ENCODE measurements around the gene GPR87. TPM values are rescaled to one million over a fixed set of nuclear protein-coding genes. Genes with fewer than 3 reads are reported as not detected.
A peak's percentile ranks its signal among the peaks of the same experiment; 100 is the strongest.

The GPR87 gene, protein sequence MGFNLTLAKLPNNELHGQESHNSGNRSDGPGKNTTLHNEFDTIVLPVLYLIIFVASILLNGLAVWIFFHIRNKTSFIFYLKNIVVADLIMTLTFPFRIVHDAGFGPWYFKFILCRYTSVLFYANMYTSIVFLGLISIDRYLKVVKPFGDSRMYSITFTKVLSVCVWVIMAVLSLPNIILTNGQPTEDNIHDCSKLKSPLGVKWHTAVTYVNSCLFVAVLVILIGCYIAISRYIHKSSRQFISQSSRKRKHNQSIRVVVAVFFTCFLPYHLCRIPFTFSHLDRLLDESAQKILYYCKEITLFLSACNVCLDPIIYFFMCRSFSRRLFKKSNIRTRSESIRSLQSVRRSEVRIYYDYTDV
- polyA plus RNA-seq = not detected

DNA sequence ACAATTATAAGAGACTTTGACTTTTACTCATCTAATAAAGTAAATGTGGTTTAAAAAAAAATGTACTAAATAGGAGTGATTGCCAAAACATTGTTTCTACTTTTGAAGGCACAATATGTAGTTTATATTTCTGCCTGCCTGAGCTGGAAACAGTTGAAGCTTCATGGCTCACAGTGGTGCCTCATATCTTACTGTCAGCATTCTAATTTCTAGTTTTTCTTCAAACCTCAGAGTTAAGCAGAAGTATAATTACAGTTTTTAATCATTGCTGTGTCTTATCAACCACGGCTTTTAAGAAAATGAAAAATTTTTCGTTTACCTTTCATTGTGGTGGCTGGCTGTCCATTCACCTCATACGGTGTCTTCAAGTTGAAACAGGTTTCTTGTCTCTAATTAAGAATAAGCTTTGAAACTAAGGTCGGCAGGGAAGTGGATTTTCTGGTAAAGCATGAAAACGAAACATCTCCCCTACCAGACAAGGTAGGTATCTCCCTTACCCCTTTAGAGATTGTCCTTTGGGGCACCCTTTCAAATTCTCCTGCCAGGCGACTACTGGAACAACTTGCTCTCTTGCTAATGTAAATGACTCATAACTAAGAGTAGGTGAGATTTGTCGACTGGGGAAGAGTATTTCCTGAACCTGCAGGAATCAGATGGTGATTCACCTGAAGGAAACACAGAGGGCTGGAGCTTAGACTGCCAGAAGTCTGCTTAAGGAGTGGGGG lies at the start of gene GPR87:
TSS of gene GPR87 (minus strand) at position 554 of the 725 bp plus-strand sequence. CDS start 16,720 bp downstream, outside the sequence.
- no peak for DNase-seq
- H3K27me3 Mint-ChIP-seq (ENCODE audit: low read depth in 3 of 3) = peaks cover 0 to 1% (median 0%) of the 10 kb centered on the region in 3 donors
- no peak within 1 kb of the TSS for H3K4me3 Mint-ChIP-seq
- H3K27ac Mint-ChIP-seq = no peak within 1 kb of the TSS
- H3K9me3 Mint-ChIP-seq = no peaks in the 10 kb centered on the region
- no peaks in the 10 kb centered on the region for H3K36me3 Mint-ChIP-seq
- H3K4me1 Mint-ChIP-seq = no peaks in the 10 kb centered on the region

DNA sequence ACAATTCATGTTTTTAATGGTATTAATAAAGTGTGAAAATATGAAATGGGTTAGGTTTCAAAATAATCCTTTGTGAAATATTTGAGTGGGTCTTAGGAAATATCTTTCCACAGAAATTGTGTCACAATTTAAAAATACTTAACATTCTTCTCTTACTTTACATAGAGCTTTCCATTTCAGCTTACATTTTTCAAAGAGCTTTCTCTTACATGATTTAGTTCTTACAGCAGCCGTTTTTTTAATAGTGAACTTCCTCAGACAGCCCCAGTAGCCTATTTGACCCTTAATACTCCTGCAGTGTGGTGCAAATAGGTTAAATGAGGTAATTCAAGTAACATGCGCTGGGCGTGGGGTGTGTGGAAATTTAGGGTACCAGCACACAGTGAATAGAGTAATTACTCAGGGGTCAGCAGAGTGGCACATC lies 46.1 kb upstream of the GPR87 start:
- DNase-seq = no peak

DNA sequence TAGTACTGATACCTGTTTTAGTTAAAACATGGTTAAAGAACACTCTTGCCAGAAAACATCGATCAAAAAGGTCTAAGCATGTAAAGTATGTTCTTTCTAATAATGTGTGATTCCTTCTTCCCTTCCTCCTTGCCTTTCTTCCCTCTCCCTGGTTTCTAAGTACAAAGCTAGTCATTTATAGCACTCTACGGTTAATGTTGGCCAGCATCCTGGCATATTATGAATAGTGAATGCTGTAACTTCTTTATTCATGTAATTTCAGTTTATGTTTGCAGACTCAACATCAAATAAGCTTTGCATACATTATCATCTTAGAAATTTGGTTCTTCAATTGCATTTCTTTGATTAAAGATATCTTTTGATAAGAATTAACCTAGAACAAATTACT lies 40.8 kb upstream of the GPR87 start:
- Mint-ChIP-seq H3K36me3 (no peaks in the 10 kb centered on the region), H3K4me1 (no peaks in the 10 kb centered on the region), H3K9me3 (no peaks in the 10 kb centered on the region), H3K4me3 (no peak overlapping the region), H3K27me3 (ENCODE audit: low read depth in 3 of 3) (peaks cover 0 to 4% (median 2%) of the 10 kb centered on the region in 3 donors), H3K27ac (peak overlapping the region in 1 of 6 donors; percentile 24)
- DNase-seq = no peak

More for the DNA sequence above, 46.1 kb upstream of the GPR87 start:
- Mint-ChIP-seq H3K4me3 (no peak overlapping the region), H3K4me1 (no peaks in the 10 kb centered on the region), H3K9me3 (no peaks in the 10 kb centered on the region), H3K27me3 (ENCODE audit: low read depth in 3 of 3) (peaks cover 0 to 4% (median 2%) of the 10 kb centered on the region in 3 donors), H3K36me3 (no peaks in the 10 kb centered on the region), H3K27ac (no peak overlapping the region)

DNA sequence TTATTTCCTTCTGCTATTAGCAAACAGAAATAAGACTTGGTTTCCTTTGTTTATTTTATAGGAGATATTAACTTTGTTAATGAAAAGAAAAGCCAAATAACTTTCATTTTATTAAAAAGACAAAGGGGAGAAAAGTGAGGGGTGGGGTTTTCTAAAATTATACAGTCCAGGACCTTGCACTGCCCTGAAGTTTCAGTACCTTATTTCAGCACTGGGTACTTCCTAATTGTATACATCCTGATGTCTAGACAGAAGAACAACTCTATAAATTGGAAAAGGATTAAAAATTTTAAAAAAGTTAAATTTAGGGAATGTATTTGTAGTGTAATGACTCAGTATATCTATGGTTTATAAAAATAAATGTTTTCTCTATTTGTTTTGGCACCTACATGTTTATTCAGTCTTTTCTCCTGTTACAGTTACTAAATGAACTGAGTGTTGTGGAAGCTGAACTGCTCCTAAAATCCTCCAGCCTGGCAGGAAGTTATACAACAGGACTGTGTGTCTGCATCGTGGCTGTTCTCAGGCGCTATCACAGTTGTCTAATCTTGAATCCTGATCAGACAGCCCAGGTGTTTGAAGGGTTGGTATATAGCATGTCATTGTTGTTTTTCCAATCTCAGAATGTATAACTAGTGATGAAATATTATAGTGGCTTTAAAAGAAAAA lies 40.3 kb upstream of the GPR87 start:
- H3K36me3 Mint-ChIP-seq = no peaks in the 10 kb centered on the region
- peaks cover 0 to under 1% (median 0%) of the 10 kb centered on the region in 3 donors for H3K27me3 Mint-ChIP-seq (ENCODE audit: low read depth in 3 of 3)
- H3K4me3 Mint-ChIP-seq = no peak overlapping the region
- no peaks in the 10 kb centered on the region for H3K4me1 Mint-ChIP-seq
- H3K27ac Mint-ChIP-seq = peak overlapping the region in 1 of 6 donors; percentile 24
- no peaks in the 10 kb centered on the region for H3K9me3 Mint-ChIP-seq
- no peak for DNase-seq

DNA sequence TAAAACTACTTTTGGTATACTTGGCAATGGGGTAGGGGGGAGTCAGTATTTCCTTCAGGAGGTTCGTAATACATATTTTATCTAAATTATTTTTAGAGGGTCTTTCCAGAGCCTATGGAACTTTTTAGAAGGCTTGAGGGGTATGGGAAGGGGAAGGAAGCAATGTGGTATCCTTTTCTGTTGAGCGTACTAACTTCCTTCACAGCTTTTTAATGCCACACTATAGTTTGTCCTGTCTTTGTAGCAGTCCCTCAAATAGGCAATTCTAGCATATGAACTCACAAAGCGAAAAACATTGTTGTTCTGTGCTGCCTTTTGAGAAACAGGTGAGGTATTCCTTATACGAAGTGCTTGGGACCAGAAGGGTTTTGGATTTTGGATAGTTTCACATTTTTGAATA lies 35.0 kb upstream of the GPR87 start:
- Mint-ChIP-seq H3K4me3 (no peak overlapping the region), H3K36me3 (no peaks in the 10 kb centered on the region), H3K9me3 (no peaks in the 10 kb centered on the region), H3K27me3 (ENCODE audit: low read depth in 3 of 3) (peaks cover 0 to 6% (median 5%) of the 10 kb centered on the region in 3 donors), H3K4me1 (peaks cover 10 to 15% of the 10 kb centered on the region in 2 donors), H3K27ac (no peak overlapping the region)
- no peak for DNase-seq

DNA sequence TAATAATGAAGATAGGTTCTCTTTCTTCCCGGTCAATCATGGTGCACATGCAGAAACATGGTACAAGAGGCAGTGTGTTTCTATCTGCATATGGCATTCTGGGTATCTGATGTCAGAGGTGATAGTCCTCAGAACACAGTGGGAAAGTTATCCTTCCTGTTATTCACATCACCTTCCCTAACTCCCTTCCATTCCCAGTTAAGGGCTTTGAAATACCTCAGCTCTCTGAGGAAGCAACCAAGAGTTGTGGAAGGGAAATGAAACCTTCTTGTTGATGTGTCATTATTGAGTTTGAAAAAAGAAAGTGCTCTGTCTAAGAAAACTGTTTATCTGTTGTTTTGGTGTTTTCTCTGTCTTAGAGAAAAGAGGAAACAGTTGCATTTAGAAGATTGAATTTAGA lies 34.6 kb upstream of the GPR87 start:
- Mint-ChIP-seq H3K36me3 (no peaks in the 10 kb centered on the region), H3K9me3 (no peaks in the 10 kb centered on the region), H3K27me3 (ENCODE audit: low read depth in 3 of 3) (peaks cover 0 to 6% (median 5%) of the 10 kb centered on the region in 3 donors), H3K4me3 (no peak overlapping the region), H3K27ac (no peak overlapping the region), H3K4me1 (peaks cover 14 to 19% of the 10 kb centered on the region in 2 donors)
- no peak for DNase-seq

DNA sequence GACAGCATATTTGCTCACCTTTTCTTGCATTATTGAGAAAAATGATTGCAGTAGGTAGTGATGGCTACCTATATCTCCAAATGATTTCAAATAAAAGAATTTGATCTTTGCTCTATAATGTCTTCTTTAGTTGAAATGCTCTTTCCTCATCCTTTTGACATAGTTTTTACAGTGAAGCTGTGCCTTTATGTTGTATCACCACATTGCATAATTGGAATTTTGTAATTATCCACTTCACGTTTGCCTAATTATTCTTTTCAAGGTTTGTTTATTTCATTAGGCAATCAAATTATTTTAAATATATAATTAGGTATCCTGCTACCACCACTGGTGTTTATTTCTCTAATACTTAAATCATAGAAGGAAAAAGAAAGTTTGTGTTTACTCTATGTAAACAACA lies 34.0 kb upstream of the GPR87 start:
- no peak overlapping the region for H3K27ac Mint-ChIP-seq
- H3K36me3 Mint-ChIP-seq = no peaks in the 10 kb centered on the region
- peaks cover 0 to 6% (median 5%) of the 10 kb centered on the region in 3 donors for H3K27me3 Mint-ChIP-seq (ENCODE audit: low read depth in 3 of 3)
- H3K4me3 Mint-ChIP-seq = no peak overlapping the region
- DNase-seq = no peak
- peaks cover 20 to 25% of the 10 kb centered on the region in 2 donors for H3K4me1 Mint-ChIP-seq
- no peaks in the 10 kb centered on the region for H3K9me3 Mint-ChIP-seq

DNA sequence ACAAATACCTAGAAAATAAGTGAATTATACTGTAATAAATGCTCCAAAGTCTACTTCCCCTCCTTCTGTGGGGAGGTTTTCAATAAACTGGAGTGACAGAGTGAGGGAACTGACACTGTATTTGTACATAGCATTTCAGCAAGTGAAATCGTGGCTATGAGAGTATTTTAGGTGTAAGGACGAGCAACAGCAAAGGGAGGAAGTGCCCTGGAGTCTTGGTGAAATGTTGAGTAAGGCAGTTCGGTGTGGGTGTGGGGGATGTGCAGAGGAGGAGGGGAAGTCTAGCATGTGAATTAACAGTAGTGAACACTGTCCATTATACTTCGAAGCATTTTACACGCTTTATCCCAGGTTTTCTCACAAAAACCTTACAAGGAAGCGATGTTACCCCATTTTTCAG lies 30.8 kb upstream of the GPR87 start:
- H3K36me3 Mint-ChIP-seq = no peaks in the 10 kb centered on the region
- peak overlapping the region in 2 of 6 donors; percentile 28 to 62 for H3K27ac Mint-ChIP-seq
- peaks cover 2 to 9% (median 6%) of the 10 kb centered on the region in 3 donors for H3K27me3 Mint-ChIP-seq (ENCODE audit: low read depth in 3 of 3)
- no peaks in the 10 kb centered on the region for H3K9me3 Mint-ChIP-seq
- peaks cover 20 to 31% of the 10 kb centered on the region in 2 donors for H3K4me1 Mint-ChIP-seq
- DNase-seq = peak in 1 of 3 donors; percentile 9
- H3K4me3 Mint-ChIP-seq = peak overlapping the region in 1 of 5 donors; percentile 3

DNA sequence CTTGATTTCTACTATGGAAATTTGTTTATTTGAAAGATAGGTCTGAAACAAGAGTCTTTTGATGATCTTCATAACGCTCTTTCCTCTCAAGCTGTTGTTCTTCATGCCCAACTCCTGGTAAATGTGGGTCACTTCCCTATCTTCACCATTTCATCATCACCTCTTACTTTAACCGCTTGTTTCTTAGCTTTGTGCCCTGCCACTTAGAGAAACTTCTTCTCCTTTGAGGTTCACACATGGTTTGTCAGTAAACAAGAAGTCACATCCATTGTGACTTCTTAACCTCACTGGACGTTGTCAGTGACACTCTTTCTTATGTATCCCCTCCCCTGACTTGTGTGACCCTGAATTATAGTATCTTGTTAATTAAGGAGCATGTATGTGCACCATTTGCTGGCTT lies 29.7 kb upstream of the GPR87 start:
- peak overlapping the region in 5 of 6 donors; percentile 30 to 67 (median 61) for H3K27ac Mint-ChIP-seq
- peak overlapping the region; percentile 0 to 60 (median 55) for H3K4me3 Mint-ChIP-seq

DNA sequence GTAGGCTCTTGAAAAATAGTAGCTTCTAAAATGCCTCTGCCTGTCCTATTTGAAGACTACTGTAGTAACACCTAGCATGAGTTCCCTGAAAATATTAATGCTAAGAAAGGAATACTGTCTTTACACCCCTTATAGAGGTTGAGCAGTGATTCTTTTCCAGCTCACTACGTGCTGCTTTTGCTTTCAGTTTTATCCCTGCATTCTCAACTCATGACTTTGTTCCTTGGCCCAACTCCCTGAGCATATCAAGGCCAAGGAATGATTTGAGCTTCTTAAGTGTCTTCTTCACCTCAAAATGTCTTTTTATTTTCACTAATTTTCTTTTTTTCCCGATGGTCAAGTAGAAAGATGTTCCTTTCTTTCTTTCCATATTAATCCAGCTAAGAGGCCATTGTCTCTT lies 29.2 kb upstream of the GPR87 start:
- peaks cover 2 to 9% (median 6%) of the 10 kb centered on the region in 3 donors for H3K27me3 Mint-ChIP-seq (ENCODE audit: low read depth in 3 of 3)
- DNase-seq = peak in 1 of 3 donors; percentile 8
- peaks cover 20 to 31% of the 10 kb centered on the region in 2 donors for H3K4me1 Mint-ChIP-seq
- peak overlapping the region in 3 of 6 donors; percentile 56 to 67 (median 67) for H3K27ac Mint-ChIP-seq
- no peaks in the 10 kb centered on the region for H3K9me3 Mint-ChIP-seq
- no peaks in the 10 kb centered on the region for H3K36me3 Mint-ChIP-seq
- H3K4me3 Mint-ChIP-seq = peak overlapping the region; percentile 0 to 60 (median 55)

More for the DNA sequence above, 29.7 kb upstream of the GPR87 start:
- DNase-seq = peak; percentile 19 to 44 (median 34)
- Mint-ChIP-seq H3K4me1 (peaks cover 20 to 31% of the 10 kb centered on the region in 2 donors), H3K9me3 (no peaks in the 10 kb centered on the region), H3K27me3 (ENCODE audit: low read depth in 3 of 3) (peaks cover 2 to 9% (median 6%) of the 10 kb centered on the region in 3 donors), H3K36me3 (no peaks in the 10 kb centered on the region)

DNA sequence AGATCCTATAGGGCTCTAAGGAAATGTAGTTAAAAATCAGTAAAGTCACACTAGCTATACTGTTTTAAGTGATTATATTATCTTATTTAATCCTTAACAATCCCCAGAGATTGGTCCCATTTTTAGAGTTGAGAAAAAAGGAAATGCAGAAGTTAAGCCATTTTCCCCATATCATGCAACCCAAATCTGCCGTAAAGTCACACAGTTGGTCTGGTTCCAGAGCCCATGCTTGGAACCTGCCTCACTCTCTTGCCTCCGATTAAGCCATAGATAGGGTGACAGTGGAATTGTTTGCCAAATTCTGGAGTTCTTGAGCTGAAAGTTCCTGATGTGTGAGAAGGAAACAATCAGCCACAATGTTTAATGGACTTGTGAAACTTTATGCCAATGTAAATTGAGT lies 15.1 kb upstream of the GPR87 start:
- H3K36me3 Mint-ChIP-seq = no peaks in the 10 kb centered on the region
- no peak for DNase-seq
- peaks cover 19 to 34% of the 10 kb centered on the region in 2 donors for H3K4me1 Mint-ChIP-seq
- no peaks in the 10 kb centered on the region for H3K9me3 Mint-ChIP-seq
- peaks cover 0 to 4% (median 2%) of the 10 kb centered on the region in 3 donors for H3K27me3 Mint-ChIP-seq (ENCODE audit: low read depth in 3 of 3)
- H3K4me3 Mint-ChIP-seq = no peak overlapping the region
- H3K27ac Mint-ChIP-seq = peak overlapping the region in 1 of 6 donors; percentile 66

DNA sequence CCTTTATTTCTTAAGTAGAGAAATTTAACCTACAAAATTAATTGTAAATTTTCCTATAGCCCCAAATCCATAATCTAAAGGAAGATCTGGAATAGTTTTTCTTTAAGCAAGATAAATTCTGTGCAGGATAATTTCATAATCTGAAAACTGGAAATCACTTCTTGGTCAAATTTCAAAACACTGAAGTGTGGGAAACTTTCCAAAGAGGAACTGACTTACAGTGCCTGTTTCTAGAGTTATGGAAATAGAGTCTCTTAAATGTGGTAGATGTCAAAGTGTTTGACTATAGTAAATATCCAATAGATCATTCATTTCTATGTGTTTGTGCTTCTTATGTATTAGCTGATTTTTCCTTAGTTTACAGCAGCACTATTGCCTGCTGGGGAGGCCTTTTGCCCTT lies 14.3 kb upstream of the GPR87 start:
- Mint-ChIP-seq H3K36me3 (no peaks in the 10 kb centered on the region), H3K27me3 (ENCODE audit: low read depth in 3 of 3) (peaks cover 0 to 4% (median 2%) of the 10 kb centered on the region in 3 donors), H3K4me3 (no peak overlapping the region), H3K4me1 (peaks cover 19 to 34% of the 10 kb centered on the region in 2 donors), H3K27ac (no peak overlapping the region), H3K9me3 (no peaks in the 10 kb centered on the region)
- DNase-seq = no peak

DNA sequence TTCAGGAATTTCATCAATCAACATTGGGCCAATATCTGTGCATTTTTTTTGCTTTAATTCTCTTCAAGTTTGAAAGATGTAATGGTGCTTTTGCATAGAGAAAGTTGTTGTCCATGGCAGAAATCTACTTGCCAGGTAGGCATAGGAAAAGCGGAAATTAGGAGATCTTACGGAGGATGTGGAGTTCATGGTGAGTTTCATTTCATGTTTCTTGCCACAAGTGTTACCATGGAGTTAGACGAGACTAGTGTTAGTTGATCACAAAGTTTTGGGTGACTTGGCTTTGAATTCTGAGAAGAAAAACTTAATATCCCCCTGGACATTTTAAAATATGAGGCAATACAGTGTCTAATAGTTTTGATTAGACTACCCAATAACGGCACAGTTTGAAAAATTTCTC lies 13.8 kb upstream of the GPR87 start:
- Mint-ChIP-seq H3K4me3 (no peak overlapping the region), H3K4me1 (peaks cover 19 to 34% of the 10 kb centered on the region in 2 donors)

More for the DNA sequence above, 13.8 kb upstream of the GPR87 start:
- H3K27me3 Mint-ChIP-seq (ENCODE audit: low read depth in 3 of 3) = peaks cover 0 to 6% (median 2%) of the 10 kb centered on the region in 3 donors
- no peaks in the 10 kb centered on the region for H3K9me3 Mint-ChIP-seq
- H3K27ac Mint-ChIP-seq = peak overlapping the region in 1 of 6 donors; percentile 78
- DNase-seq = no peak
- H3K36me3 Mint-ChIP-seq = no peaks in the 10 kb centered on the region
